ENCODE data around the gene COMMD10. TPM values are rescaled to one million over a fixed set of nuclear protein-coding genes. Genes with fewer than 3 reads are reported as not detected.

The COMMD10 gene
- polyA plus RNA-seq, 1 donor from 2014 or later, result 23.1 TPM

GRCh38 chr5:116280149-116280803, 195.5 kb downstream of the COMMD10 start:
- no peak overlapping the region for H3K4me2 ChIP-seq (ENCODE audit: low read length)
- no peak overlapping the region for H3K9ac ChIP-seq (ENCODE audit: low read length)
- H3K9me2 ChIP-seq (ENCODE audit: insufficient read depth, low read length), result no peaks in the 10 kb centered on the region
- no peak overlapping the region for H3K27ac ChIP-seq (ENCODE audit: low read length)
- no peaks in the 10 kb centered on the region for H3K36me3 ChIP-seq (ENCODE audit: insufficient read depth, low read length)
- no peaks in the 10 kb centered on the region for H3K27me3 ChIP-seq (ENCODE audit: insufficient read depth, low read depth, low read length)
- no peaks in the 10 kb centered on the region for H4K20me1 ChIP-seq (ENCODE audit: insufficient read depth)
- H3K79me2 ChIP-seq (replicated peaks; ENCODE audit: insufficient read depth, low read length), result no peaks in the 10 kb centered on the region
- no peaks in the 10 kb centered on the region for H3F3A ChIP-seq (ENCODE audit: insufficient read depth, low read length, poor library complexity, severe bottlenecking)
- H3K4me3 ChIP-seq (ENCODE audit: low read length), result no peak overlapping the region
- H3K9me3 ChIP-seq (ENCODE audit: low read length), result no peaks in the 10 kb centered on the region
- TF ChIP-seq TAF1 (IDR thresholded peaks at IDR 0.05; ENCODE audit: low read depth), result no peak
- no peak for TF ChIP-seq POLR2AphosphoS5 (IDR thresholded peaks at IDR 0.05)
- no peak for TF ChIP-seq EZH2 (IDR thresholded peaks at IDR 0.05; ENCODE audit: borderline replicate concordance, insufficient read depth, low read length, poor library complexity, severe bottlenecking)
- TF ChIP-seq SMC3 (conservative IDR thresholded peaks at IDR 0.05; ENCODE audit: poor library complexity), result no peak
- TF ChIP-seq CTCF (IDR thresholded peaks at IDR 0.05; ENCODE audit: poor library complexity, severe bottlenecking), result no peak
- TF ChIP-seq RAD21 (conservative IDR thresholded peaks at IDR 0.05), result no peak
- TF ChIP-seq EP300 (conservative IDR thresholded peaks at IDR 0.05; ENCODE audit: poor library complexity, severe bottlenecking), result no peak
- TF ChIP-seq MXI1 (conservative IDR thresholded peaks at IDR 0.05; ENCODE audit: poor library complexity, severe bottlenecking), result no peak
- no peak for TF ChIP-seq REST (IDR thresholded peaks at IDR 0.05; ENCODE audit: borderline replicate concordance)
- H2AFZ ChIP-seq (ENCODE audit: low read depth, low read length), result no peak overlapping the region

GRCh38 chr5:116281309-116281708, 196.5 kb downstream of the COMMD10 start:
- H3K4me2 ChIP-seq (ENCODE audit: low read length), result no peak overlapping the region

More at GRCh38 chr5:116281309-116281708, 196.5 kb downstream of the COMMD10 start:
- Histone ChIP-seq H3K27ac (ENCODE audit: low read length) (no peak overlapping the region), H2AFZ (ENCODE audit: low read depth, low read length) (no peak overlapping the region), H3K9me2 (ENCODE audit: insufficient read depth, low read length) (no peaks in the 10 kb centered on the region), H4K20me1 (ENCODE audit: insufficient read depth) (no peaks in the 10 kb centered on the region), H3K27me3 (ENCODE audit: insufficient read depth, low read depth, low read length) (no peaks in the 10 kb centered on the region), H3K79me2 (replicated peaks; ENCODE audit: insufficient read depth, low read length) (no peaks in the 10 kb centered on the region), H3K36me3 (ENCODE audit: insufficient read depth, low read length) (no peaks in the 10 kb centered on the region), H3K9ac (ENCODE audit: low read length) (no peak overlapping the region), H3F3A (ENCODE audit: insufficient read depth, low read length, poor library complexity, severe bottlenecking) (no peaks in the 10 kb centered on the region), H3K4me3 (ENCODE audit: low read length) (no peak overlapping the region), H3K9me3 (ENCODE audit: low read length) (no peaks in the 10 kb centered on the region)
- no peak for TF ChIP-seq RAD21 (conservative IDR thresholded peaks at IDR 0.05)
- no peak for TF ChIP-seq POLR2AphosphoS5 (IDR thresholded peaks at IDR 0.05)
- no peak for TF ChIP-seq EZH2 (IDR thresholded peaks at IDR 0.05; ENCODE audit: borderline replicate concordance, insufficient read depth, low read length, poor library complexity, severe bottlenecking)
- no peak for TF ChIP-seq TAF1 (IDR thresholded peaks at IDR 0.05; ENCODE audit: low read depth)
- TF ChIP-seq REST (IDR thresholded peaks at IDR 0.05; ENCODE audit: borderline replicate concordance), result no peak
- no peak for TF ChIP-seq CTCF (IDR thresholded peaks at IDR 0.05; ENCODE audit: poor library complexity, severe bottlenecking)
- no peak for TF ChIP-seq MXI1 (conservative IDR thresholded peaks at IDR 0.05; ENCODE audit: poor library complexity, severe bottlenecking)
- no peak for TF ChIP-seq SMC3 (conservative IDR thresholded peaks at IDR 0.05; ENCODE audit: poor library complexity)
- TF ChIP-seq EP300 (conservative IDR thresholded peaks at IDR 0.05; ENCODE audit: poor library complexity, severe bottlenecking), result no peak

Data from neural cell (in vitro differentiated cells).